Neural cell (in vitro differentiated cells): ENCODE measurements around the gene MTRR.

ENCODE experiments used
- CTCF ChIP-seq: fragments of 450-650 bp; IDR thresholded peaks from 2 replicates; pipeline ENCODE4 v1.5.1; 2014; ENCODE audit warnings: antibody characterized with exemption, mild to moderate bottlenecking, moderate library complexity; ENCODE audit not compliant: poor library complexity, severe bottlenecking
- EP300 ChIP-seq: fragments of 450-650 bp; conservative IDR thresholded peaks from 2 replicates; pipeline ENCODE4 v1.6.1; 2014; ENCODE audit warnings: antibody characterized with exemption, mild to moderate bottlenecking, moderate library complexity; ENCODE audit not compliant: poor library complexity, severe bottlenecking
- EZH2 ChIP-seq: fragments of 200-600, 300-800 bp; shearing (Covaris generic), sonication (generic); IDR thresholded peaks from 2 replicates; pipeline ENCODE4 v1.6.1; 2014; ENCODE audit warnings: antibody characterized with exemption, low read length, borderline replicate concordance, mild to moderate bottlenecking; ENCODE audit not compliant: insufficient read depth, poor library complexity, severe bottlenecking
- POLR2AphosphoS5 ChIP-seq: IDR thresholded peaks from 2 replicates; pipeline ENCODE4 v1.6.1; 2012
- RAD21 ChIP-seq: fragments of 450-650 bp; conservative IDR thresholded peaks from 2 replicates; pipeline ENCODE4 v1.6.1; 2014; ENCODE audit warnings: antibody characterized with exemption, mild to moderate bottlenecking, moderate library complexity
- REST ChIP-seq: IDR thresholded peaks from 2 replicates; pipeline ENCODE4 v1.6.1; 2012; ENCODE audit warnings: borderline replicate concordance
- SMC3 ChIP-seq: fragments of 450-650 bp; conservative IDR thresholded peaks from 2 replicates; pipeline ENCODE4 v1.6.1; 2014; ENCODE audit warnings: antibody characterized with exemption, mild to moderate bottlenecking, moderate library complexity; ENCODE audit not compliant: poor library complexity
- TAF1 ChIP-seq: IDR thresholded peaks from 2 replicates; pipeline ENCODE4 v1.6.1; 2012; ENCODE audit warnings: low read depth

- no peak for TF ChIP-seq CTCF
- no peak for TF ChIP-seq RAD21
- no peak for TF ChIP-seq EZH2
- no peak for TF ChIP-seq POLR2AphosphoS5
- no peak for TF ChIP-seq EP300
- TF ChIP-seq TAF1: no peak
- no peak for TF ChIP-seq REST
- TF ChIP-seq SMC3: no peak
Observed at GRCh38 chr5:7875151-7875550, 6.2 kb downstream of the MTRR start.
